GM12891 (cell line): ENCODE measurements around the gene TSC22D3.

Experiments used
- PAX5 ChIP-seq: IDR thresholded peaks from 2 replicates; pipeline ENCODE4 v1.6.1; 2011; ENCODE audit warnings: low read length, moderate library complexity, mild to moderate bottlenecking; ENCODE audit not compliant: insufficient read depth, severe bottlenecking
- POLR2A ChIP-seq: IDR thresholded peaks from 2 replicates; pipeline ENCODE4 v1.6.1; 2011; ENCODE audit warnings: low read depth, low read length, control low read depth
- POLR2AphosphoS5 ChIP-seq: IDR thresholded peaks from 2 replicates; pipeline ENCODE4 v1.6.1; 2011; ENCODE audit warnings: low read depth, low read length, control low read depth
- POU2F2 ChIP-seq: IDR thresholded peaks from 2 replicates; pipeline ENCODE4 v1.6.1; 2011; ENCODE audit warnings: low read depth, mild to moderate bottlenecking, control low read depth, low read length, moderate library complexity
- SPI1 ChIP-seq: IDR thresholded peaks from 2 replicates; pipeline ENCODE4 v1.6.1; 2011; ENCODE audit warnings: low read depth, low read length, control low read depth
- TAF1 ChIP-seq: IDR thresholded peaks from 2 replicates; pipeline ENCODE4 v1.6.1; 2011; ENCODE audit warnings: low read depth, low read length, control low read depth

GRCh38 chrX:107773206-107773605 lies 2.4 kb downstream of the TSC22D3 start:
- no peak for TF ChIP-seq POLR2A
- no peak for TF ChIP-seq TAF1
- TF ChIP-seq POLR2AphosphoS5 = no peak
- no peak for TF ChIP-seq PAX5
- no peak for TF ChIP-seq SPI1
- no peak for TF ChIP-seq POU2F2
